Thyroid gland (tissue), 4 donors: ENCODE measurements around the gene PIP4K2A. TPM values are rescaled to one million over a fixed set of nuclear protein-coding genes. Genes with fewer than 3 reads are reported as not detected.

Experiments used
- DNase-seq, 2 donors: peaks; one replicate each; pipeline ENCODE4 v3.0.0-alpha.2; 2019
- H3K27ac ChIP-seq, 3 donors: fragments of 200-600 bp; sonication (generic); 1 replicate in 2 of 3; 2 replicates in 1 of 3; pipeline ENCODE4 v1.5.1; 2016 to 2019; ENCODE audit warnings: mild to moderate bottlenecking in 1 of 3, moderate library complexity in 1 of 3
- H3K27me3 ChIP-seq: fragments of 200-600 bp; sonication (generic); one replicate; pipeline ENCODE4 v1.5.1; 2019
- H3K36me3 ChIP-seq, 2 donors: fragments of 200-600 bp; sonication (generic); one replicate each; pipeline ENCODE4 v1.5.1; 2016 to 2019
- H3K4me1 ChIP-seq, 2 donors: fragments of 200-600 bp; sonication (generic); one replicate each; pipeline ENCODE4 v1.5.1; 2017 to 2019
- H3K4me3 ChIP-seq, 3 donors: fragments of 200-600 bp; sonication (generic); replicated peaks in 1 of 3; 1 replicate in 2 of 3; 2 replicates in 1 of 3; pipeline ENCODE4 v1.5.1; 2016; ENCODE audit warnings: mild to moderate bottlenecking in 1 of 3
- H3K9me3 ChIP-seq: fragments of 200-600 bp; sonication (generic); one replicate; pipeline ENCODE4 v1.5.1; 2017
- CTCF ChIP-seq, 6 experiments: fragments of 200-600 bp in 3 of 6; fragments of 450-650 bp in 3 of 6; sonication (generic) in 3 of 6; IDR thresholded peaks; one replicate each; pipeline ENCODE4 v1.5.1; 2016 to 2019; ENCODE audit warnings: antibody characterized with exemption in 6 of 6, mild to moderate bottlenecking in 2 of 6, inconsistent platforms in 1 of 6, moderate library complexity in 1 of 6
- POLR2A ChIP-seq, 2 donors: fragments of 450-650 bp; IDR thresholded peaks; one replicate each; pipeline ENCODE4 v1.6.1; 2017; ENCODE audit warnings: antibody characterized with exemption in 2 of 2, mild to moderate bottlenecking in 2 of 2, moderate library complexity in 1 of 2
- WGBS, 2 donors: methylation state at CpG; one replicate each; pipeline ENCODE4 v1.1.5; 2017; 5-methylcytosine and 5-hydroxymethylcytosine counted together
- intact Hi-C: fragments of 100-400 bp; cut with DNase I; formaldehyde crosslinking; loops from one replicate; pipeline ENCODE4 v1.15.1; 2023
- total RNA-seq, 4 donors: library from RNA; depleted of rRNA; stranded (reverse); fragments of >200 nt; gene quantifications; one replicate each; pipeline ENCODE4 v1.2.3, GENCODE V29; 2016

PIP4K2A gene
- total RNA-seq, 4 donors from 2014 or later, result 16.5 to 23.2 (median 19.3) TPM

DNA sequence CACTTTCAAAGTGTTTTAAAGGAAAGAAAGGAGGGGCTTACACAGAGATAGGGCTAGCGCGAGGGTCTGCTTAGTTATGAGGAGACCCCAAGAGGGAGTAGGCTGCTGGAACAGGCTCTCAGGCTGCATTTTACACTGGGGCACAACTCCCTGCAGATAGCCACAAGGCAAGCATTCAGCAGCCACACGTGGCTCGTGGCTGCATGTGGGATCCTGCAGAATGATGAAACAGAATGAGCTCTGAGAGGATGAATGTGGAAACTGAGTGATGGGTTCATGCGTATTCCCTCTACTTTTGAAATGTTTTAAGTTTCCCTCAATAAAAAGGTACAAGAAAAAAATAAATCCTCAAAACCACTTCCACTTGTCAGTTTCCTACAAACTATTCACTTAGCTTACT lies 37.0 kb downstream of the PIP4K2A start:
- Histone ChIP-seq H3K27ac (no peak overlapping the region), H3K9me3 (no peaks in the 10 kb centered on the region), H3K4me3 (no peak overlapping the region), H3K36me3 (no peaks in the 10 kb centered on the region), H3K4me1 (peaks cover 8 to 27% of the 10 kb centered on the region in 2 donors), H3K27me3 (no peaks in the 10 kb centered on the region)
- no peak for DNase-seq
- TF ChIP-seq POLR2A (IDR thresholded peaks at IDR 0.05) (no peak), CTCF (IDR thresholded peaks at IDR 0.05) (no peak)
- intact Hi-C loops, result no loop called here
- WGBS, 2 donors, result 97 to 99% methylated on average over 5 of the region's 5 CpGs

DNA sequence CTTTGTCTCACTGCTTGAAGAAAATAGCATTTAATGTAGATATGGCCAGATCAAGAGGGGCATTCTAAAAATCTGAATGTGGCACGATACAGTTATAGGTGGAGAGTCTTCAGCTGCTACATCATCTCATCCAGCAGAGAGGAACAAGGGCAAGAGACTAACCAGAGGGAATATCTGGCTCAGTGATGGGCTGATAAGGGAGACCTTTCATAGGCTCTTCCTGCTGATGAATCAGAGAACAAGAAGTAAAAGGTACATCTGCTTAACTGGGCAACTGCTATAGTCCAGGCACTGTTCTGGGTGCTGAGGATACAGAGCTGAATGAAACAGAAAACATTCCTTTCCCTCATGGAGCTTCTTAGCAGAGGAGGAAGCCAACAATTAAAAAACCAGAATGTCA lies 37.9 kb downstream of the PIP4K2A start:
- TF ChIP-seq POLR2A (IDR thresholded peaks at IDR 0.05) (no peak), CTCF (IDR thresholded peaks at IDR 0.05) (no peak)
- H3K27me3 ChIP-seq, result no peaks in the 10 kb centered on the region
- 100% methylated on average over 1 of the region's 1 CpG for WGBS, 2 donors
- no peak overlapping the region for H3K27ac ChIP-seq
- DNase-seq, result no peak
- H3K4me3 ChIP-seq, result no peak overlapping the region
- intact Hi-C loops, result no loop called here
- peaks cover 0 to 18% of the 10 kb centered on the region in 2 donors for H3K4me1 ChIP-seq
- H3K9me3 ChIP-seq, result no peaks in the 10 kb centered on the region
- no peaks in the 10 kb centered on the region for H3K36me3 ChIP-seq

- WGBS, 2 donors, result 80 to 89% methylated on average over 3 of the region's 3 CpGs
- Histone ChIP-seq H3K27me3 (no peaks in the 10 kb centered on the region), H3K4me1 (peaks cover 0 to 11% of the 10 kb centered on the region in 2 donors), H3K36me3 (no peaks in the 10 kb centered on the region), H3K9me3 (no peaks in the 10 kb centered on the region), H3K27ac (no peak overlapping the region), H3K4me3 (no peak overlapping the region)
- no peak for DNase-seq
- intact Hi-C loops, result no loop called here
- no peak for TF ChIP-seq CTCF (IDR thresholded peaks at IDR 0.05)
- TF ChIP-seq POLR2A (IDR thresholded peaks at IDR 0.05), result no peak
These were observed 39.8 kb downstream of the PIP4K2A start for GRCh38 chr10:22674573-22674930.

GRCh38 chr10:22673785-22674572 lies 40.4 kb downstream of the PIP4K2A start:
- Histone ChIP-seq H3K4me1 (peaks cover 0 to 11% of the 10 kb centered on the region in 2 donors), H3K9me3 (no peaks in the 10 kb centered on the region), H3K4me3 (no peak overlapping the region), H3K27ac (no peak overlapping the region), H3K27me3 (no peaks in the 10 kb centered on the region), H3K36me3 (no peaks in the 10 kb centered on the region)
- no peak for DNase-seq
- intact Hi-C loops, result no loop called here
- no peak for TF ChIP-seq POLR2A (IDR thresholded peaks at IDR 0.05)
- no peak for TF ChIP-seq CTCF (IDR thresholded peaks at IDR 0.05)
- 83 to 89% methylated on average over 2 of the region's 2 CpGs for WGBS, 2 donors

GRCh38 chr10:22673091-22673392 lies 41.3 kb downstream of the PIP4K2A start:
- no peak for DNase-seq
- Histone ChIP-seq H3K4me3 (no peak overlapping the region), H3K27ac (no peak overlapping the region), H3K36me3 (no peaks in the 10 kb centered on the region), H3K27me3 (no peaks in the 10 kb centered on the region), H3K4me1 (peaks cover 0 to 11% of the 10 kb centered on the region in 2 donors), H3K9me3 (no peaks in the 10 kb centered on the region)
- WGBS, 2 donors, result 91 to 94% methylated on average over 1 of the region's 1 CpG
- intact Hi-C loops, result no loop called here
- TF ChIP-seq CTCF (IDR thresholded peaks at IDR 0.05) (no peak), POLR2A (IDR thresholded peaks at IDR 0.05) (no peak)
